Osteocyte (in vitro differentiated cells): ENCODE results near the gene NTRK2. TPM values are rescaled to one million over a fixed set of nuclear protein-coding genes. Genes with fewer than 3 reads are reported as not detected.
A peak's percentile ranks its signal among the peaks of the same experiment; 100 is the strongest.

Experiments used
- DNase-seq: peaks from one replicate; pipeline ENCODE4 v3.0.0; 2021; ENCODE audit warnings: mixed read lengths; ENCODE audit not compliant: unreplicated experiment; ENCODE audit errors: extremely low spot score
- H3K27ac Mint-ChIP-seq: one replicate; pipeline ENCODE4 v1.8.0; 2021; ENCODE audit warnings: mild to moderate bottlenecking, mixed read lengths; ENCODE audit not compliant: unreplicated experiment
- H3K27me3 Mint-ChIP-seq: one replicate; pipeline ENCODE4 v1.8.0; 2021; ENCODE audit warnings: mixed read lengths; ENCODE audit not compliant: unreplicated experiment
- H3K36me3 Mint-ChIP-seq: one replicate; pipeline ENCODE4 v1.8.0; 2021; ENCODE audit warnings: mixed read lengths; ENCODE audit not compliant: unreplicated experiment
- H3K4me1 Mint-ChIP-seq: one replicate; pipeline ENCODE4 v1.8.0; 2021; ENCODE audit warnings: mixed read lengths; ENCODE audit not compliant: unreplicated experiment
- H3K4me3 Mint-ChIP-seq: one replicate; pipeline ENCODE4 v1.8.0; 2021; ENCODE audit warnings: mild to moderate bottlenecking, moderate library complexity, mixed read lengths; ENCODE audit not compliant: unreplicated experiment
- H3K9me3 Mint-ChIP-seq: one replicate; pipeline ENCODE4 v1.8.0; 2021; ENCODE audit warnings: mixed read lengths; ENCODE audit not compliant: unreplicated experiment
- total RNA-seq: library from RNA; stranded (reverse); gene quantifications from 2 replicates; pipeline ENCODE4 v1.2.1, GENCODE V29; 2021
- TF ChIP-seq, protein P1 (sequence below): fragments of 200-600 bp; sonication (generic); IDR thresholded peaks from 2 replicates; pipeline ENCODE4 v1.5.0; 2021; ENCODE audit warnings: antibody characterized with exemption, mild to moderate bottlenecking, moderate library complexity

The NTRK2 gene
- total RNA-seq, 1 donor from 2014 or later, result 29.4 TPM

DNA sequence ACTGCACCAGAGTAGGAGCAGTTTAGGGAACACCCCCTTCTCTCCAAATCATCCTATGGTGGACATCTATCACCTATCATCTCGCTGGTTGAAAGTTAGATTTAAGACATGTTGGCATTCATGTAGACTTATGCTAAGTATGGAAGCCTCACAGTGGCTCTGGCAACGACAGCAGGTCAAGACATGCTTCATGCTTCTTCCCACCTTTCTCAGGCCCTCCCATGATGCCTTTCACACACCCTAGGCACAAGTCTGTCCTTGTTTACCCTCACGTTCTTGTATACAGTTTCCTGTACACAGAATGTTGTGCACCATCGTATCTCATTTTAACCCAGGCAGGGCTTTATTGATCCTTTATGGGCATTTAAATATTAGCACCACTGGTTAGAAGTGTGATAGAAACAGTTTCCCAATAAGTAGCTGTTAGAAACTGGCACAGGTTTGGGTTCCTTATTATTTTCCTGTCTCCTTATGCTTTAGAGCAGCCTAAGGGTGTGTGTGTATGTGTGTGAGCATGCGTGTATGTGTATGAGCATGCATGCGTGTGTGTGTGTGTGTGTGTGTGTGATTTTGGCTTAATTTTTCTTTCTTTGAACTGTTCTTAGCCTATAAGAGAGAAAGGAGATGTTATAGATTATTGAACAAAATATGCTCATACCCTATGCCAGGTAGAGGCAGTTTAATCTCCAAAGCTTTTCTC is 160.6 kb downstream of the NTRK2 start:
- TF ChIP-seq, protein P1, sequence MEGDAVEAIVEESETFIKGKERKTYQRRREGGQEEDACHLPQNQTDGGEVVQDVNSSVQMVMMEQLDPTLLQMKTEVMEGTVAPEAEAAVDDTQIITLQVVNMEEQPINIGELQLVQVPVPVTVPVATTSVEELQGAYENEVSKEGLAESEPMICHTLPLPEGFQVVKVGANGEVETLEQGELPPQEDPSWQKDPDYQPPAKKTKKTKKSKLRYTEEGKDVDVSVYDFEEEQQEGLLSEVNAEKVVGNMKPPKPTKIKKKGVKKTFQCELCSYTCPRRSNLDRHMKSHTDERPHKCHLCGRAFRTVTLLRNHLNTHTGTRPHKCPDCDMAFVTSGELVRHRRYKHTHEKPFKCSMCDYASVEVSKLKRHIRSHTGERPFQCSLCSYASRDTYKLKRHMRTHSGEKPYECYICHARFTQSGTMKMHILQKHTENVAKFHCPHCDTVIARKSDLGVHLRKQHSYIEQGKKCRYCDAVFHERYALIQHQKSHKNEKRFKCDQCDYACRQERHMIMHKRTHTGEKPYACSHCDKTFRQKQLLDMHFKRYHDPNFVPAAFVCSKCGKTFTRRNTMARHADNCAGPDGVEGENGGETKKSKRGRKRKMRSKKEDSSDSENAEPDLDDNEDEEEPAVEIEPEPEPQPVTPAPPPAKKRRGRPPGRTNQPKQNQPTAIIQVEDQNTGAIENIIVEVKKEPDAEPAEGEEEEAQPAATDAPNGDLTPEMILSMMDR, result no peak

DNA sequence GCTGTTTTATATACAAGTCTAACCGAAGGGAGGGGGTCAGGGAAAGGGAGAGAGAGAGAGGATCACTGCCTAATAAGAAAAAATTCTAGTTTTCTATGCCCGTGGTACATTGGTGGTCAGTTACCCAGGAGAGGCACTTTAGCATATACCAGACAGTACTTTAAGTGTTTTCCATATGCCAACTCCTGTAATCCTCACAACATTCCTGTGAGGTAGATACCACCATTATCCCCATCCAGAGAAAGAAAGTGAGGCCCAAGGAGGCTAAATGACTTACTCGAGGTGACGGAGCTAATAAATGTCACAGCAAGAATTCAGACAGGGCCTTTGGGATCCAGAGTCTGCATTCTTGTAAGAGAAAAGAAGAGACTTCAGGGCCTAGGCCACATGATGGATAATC is 161.8 kb downstream of the NTRK2 start:
- no peak for DNase-seq
- TF ChIP-seq, protein P1, result no peak
- no peaks in the 10 kb centered on the region for H3K4me1 Mint-ChIP-seq
- H3K36me3 Mint-ChIP-seq, result no peaks in the 10 kb centered on the region
- H3K4me3 Mint-ChIP-seq, result no peak overlapping the region
- H3K9me3 Mint-ChIP-seq, result no peaks in the 10 kb centered on the region
- H3K27me3 Mint-ChIP-seq, result no peaks in the 10 kb centered on the region
- H3K27ac Mint-ChIP-seq, result no peak overlapping the region

More for the DNA sequence above, 160.6 kb downstream of the NTRK2 start:
- peak; percentile 23 for DNase-seq
- H3K27me3 Mint-ChIP-seq, result no peaks in the 10 kb centered on the region
- no peak overlapping the region for H3K27ac Mint-ChIP-seq
- H3K9me3 Mint-ChIP-seq, result no peaks in the 10 kb centered on the region
- H3K4me3 Mint-ChIP-seq, result no peak overlapping the region
- no peaks in the 10 kb centered on the region for H3K36me3 Mint-ChIP-seq
- no peaks in the 10 kb centered on the region for H3K4me1 Mint-ChIP-seq

DNA sequence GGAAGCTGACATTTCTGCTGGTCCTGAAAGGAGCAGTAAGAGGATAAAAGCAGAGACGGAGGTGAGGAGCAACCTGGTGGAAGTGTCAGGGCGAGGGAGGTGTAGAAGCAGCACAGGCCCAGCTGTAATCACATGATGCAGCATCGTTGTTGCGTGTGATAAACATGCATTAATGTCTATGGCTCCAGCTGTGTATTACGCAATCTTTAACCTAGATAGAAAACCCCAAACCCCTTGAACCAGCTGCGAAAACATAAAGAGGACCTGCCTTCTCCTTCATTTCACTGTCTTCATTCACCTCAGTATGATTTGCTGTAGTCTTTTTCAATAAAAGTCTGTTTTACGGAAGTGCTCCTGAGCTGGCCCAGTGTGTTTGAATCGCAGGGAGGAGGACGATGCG is 162.9 kb downstream of the NTRK2 start:
- Mint-ChIP-seq H3K27ac (no peak overlapping the region), H3K36me3 (no peaks in the 10 kb centered on the region), H3K9me3 (no peaks in the 10 kb centered on the region), H3K27me3 (no peaks in the 10 kb centered on the region), H3K4me3 (no peak overlapping the region), H3K4me1 (no peaks in the 10 kb centered on the region)
- DNase-seq, result no peak
- TF ChIP-seq, protein P1, result no peak

DNA sequence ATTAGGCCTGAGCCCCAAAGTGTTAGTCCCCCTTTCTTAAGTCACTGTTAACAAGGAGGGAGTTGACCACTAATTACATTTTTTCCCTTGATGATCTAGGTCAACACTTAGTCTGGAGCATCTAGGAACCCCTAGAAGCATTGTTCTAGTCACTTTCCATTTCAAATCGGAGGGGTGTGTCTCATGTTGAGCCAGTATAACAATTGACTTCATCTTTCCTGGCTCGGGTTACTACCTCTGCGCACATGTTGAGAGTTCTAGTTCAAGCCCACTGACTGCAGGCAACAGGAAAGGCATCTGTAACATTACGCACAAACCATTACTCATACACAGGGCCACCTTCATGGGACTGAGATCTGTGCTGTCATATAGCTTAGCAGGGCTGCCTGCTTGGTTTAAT is 164.9 kb downstream of the NTRK2 start:
- peaks cover 3% of the 10 kb centered on the region for H3K4me1 Mint-ChIP-seq
- no peak for DNase-seq
- TF ChIP-seq, protein P1, result no peak
- H3K36me3 Mint-ChIP-seq, result no peaks in the 10 kb centered on the region
- H3K4me3 Mint-ChIP-seq, result no peak overlapping the region
- H3K9me3 Mint-ChIP-seq, result no peaks in the 10 kb centered on the region
- no peaks in the 10 kb centered on the region for H3K27me3 Mint-ChIP-seq
- no peak overlapping the region for H3K27ac Mint-ChIP-seq

DNA sequence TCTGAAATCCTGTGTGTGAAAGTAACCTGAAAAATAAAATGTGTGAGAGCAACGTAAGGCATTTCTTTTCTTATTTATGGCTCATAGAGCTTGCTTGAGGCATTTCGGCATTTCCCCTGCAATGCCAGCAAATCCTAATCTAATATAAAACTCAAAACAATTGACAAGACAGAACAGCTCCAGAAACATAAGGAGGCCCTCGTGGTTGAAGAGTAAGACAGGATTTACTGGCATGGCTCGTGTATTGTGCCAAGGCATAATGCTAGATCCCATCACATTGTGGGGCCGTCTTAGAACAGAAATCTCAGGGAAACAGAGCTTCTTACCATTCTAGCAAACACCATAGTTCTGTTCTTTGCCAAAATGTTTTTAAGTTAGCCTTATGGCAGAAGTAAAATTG is 166.2 kb downstream of the NTRK2 start:
- Mint-ChIP-seq H3K4me1 (peaks cover 14% of the 10 kb centered on the region), H3K27ac (no peak overlapping the region), H3K27me3 (peaks cover 4% of the 10 kb centered on the region), H3K9me3 (no peaks in the 10 kb centered on the region), H3K36me3 (no peaks in the 10 kb centered on the region), H3K4me3 (no peak overlapping the region)
- TF ChIP-seq, protein P1, result no peak
- DNase-seq, result no peak
